HG03095 (cell line): ENCODE results near the gene WDR59.
"Not testable (repeated sequence)": the region's sequence is repeated elsewhere in the genome, so short reads cannot be mapped to it uniquely, and the experiment has no call there.

Source experiments
- ATAC-seq: cut with Tn5 transposase; IDR thresholded peaks from one replicate; pipeline ENCODE4 v1.9.1; 2021; ENCODE audit warnings: moderate library complexity; ENCODE audit not compliant: unreplicated experiment

Gene WDR59

GRCh38 chr16:74984529-74985296, at the start of gene WDR59:
Gene WDR59, minus strand, starts transcription at chr16:74985123. Its CDS starts 106 bp downstream, at chr16:74985017.
- ATAC-seq: peak; percentile 99

- no peak for ATAC-seq
Measured at GRCh38 chr16:75032655-75033054, 47.7 kb upstream of the WDR59 start.

GRCh38 chr16:75029854-75030253, 44.9 kb upstream of the WDR59 start:
- no peak for ATAC-seq

- no peak for ATAC-seq
Measured at GRCh38 chr16:75028544-75029135, 43.7 kb upstream of the WDR59 start.

- ATAC-seq: no peak
Measured at GRCh38 chr16:75027520-75028300, 42.8 kb upstream of the WDR59 start.

GRCh38 chr16:75026892-75027391, 42.0 kb upstream of the WDR59 start:
- no peak for ATAC-seq

- not testable (repeated sequence) for ATAC-seq
Measured at GRCh38 chr16:75026239-75026891, 41.4 kb upstream of the WDR59 start.

GRCh38 chr16:75025761-75026160, 40.8 kb upstream of the WDR59 start:
- no peak for ATAC-seq

GRCh38 chr16:75024594-75024993, 39.7 kb upstream of the WDR59 start:
- no peak for ATAC-seq

- no peak for ATAC-seq
Measured at GRCh38 chr16:75024182-75024581, 39.3 kb upstream of the WDR59 start.

- ATAC-seq: no peak
Measured at GRCh38 chr16:75023009-75023408, 38.1 kb upstream of the WDR59 start.

- ATAC-seq: no peak
Measured at GRCh38 chr16:75022567-75022966, 37.6 kb upstream of the WDR59 start.

- ATAC-seq: no peak
Measured at GRCh38 chr16:75021410-75021809, 36.5 kb upstream of the WDR59 start.

- no peak for ATAC-seq
Measured at GRCh38 chr16:75019586-75019985, 34.7 kb upstream of the WDR59 start.

- no peak for ATAC-seq
Measured at GRCh38 chr16:75019007-75019406, 34.1 kb upstream of the WDR59 start.

GRCh38 chr16:75017670-75018525, 33.0 kb upstream of the WDR59 start:
- no peak for ATAC-seq

- not testable (repeated sequence) for ATAC-seq
Measured at GRCh38 chr16:75016451-75017081, 31.6 kb upstream of the WDR59 start.

GRCh38 chr16:75014318-75014717, 29.4 kb upstream of the WDR59 start:
- no peak for ATAC-seq

GRCh38 chr16:75013123-75013522, 28.2 kb upstream of the WDR59 start:
- not testable (repeated sequence) for ATAC-seq
